ENCODE results near the gene HSPA8. TPM values are rescaled to one million over a fixed set of nuclear protein-coding genes. Genes with fewer than 3 reads are reported as not detected.

Gene HSPA8
- polyA plus RNA-seq (2012; ENCODE audit: insufficient read depth, insufficient read length, low read depth), result 1,196 TPM

DNA sequence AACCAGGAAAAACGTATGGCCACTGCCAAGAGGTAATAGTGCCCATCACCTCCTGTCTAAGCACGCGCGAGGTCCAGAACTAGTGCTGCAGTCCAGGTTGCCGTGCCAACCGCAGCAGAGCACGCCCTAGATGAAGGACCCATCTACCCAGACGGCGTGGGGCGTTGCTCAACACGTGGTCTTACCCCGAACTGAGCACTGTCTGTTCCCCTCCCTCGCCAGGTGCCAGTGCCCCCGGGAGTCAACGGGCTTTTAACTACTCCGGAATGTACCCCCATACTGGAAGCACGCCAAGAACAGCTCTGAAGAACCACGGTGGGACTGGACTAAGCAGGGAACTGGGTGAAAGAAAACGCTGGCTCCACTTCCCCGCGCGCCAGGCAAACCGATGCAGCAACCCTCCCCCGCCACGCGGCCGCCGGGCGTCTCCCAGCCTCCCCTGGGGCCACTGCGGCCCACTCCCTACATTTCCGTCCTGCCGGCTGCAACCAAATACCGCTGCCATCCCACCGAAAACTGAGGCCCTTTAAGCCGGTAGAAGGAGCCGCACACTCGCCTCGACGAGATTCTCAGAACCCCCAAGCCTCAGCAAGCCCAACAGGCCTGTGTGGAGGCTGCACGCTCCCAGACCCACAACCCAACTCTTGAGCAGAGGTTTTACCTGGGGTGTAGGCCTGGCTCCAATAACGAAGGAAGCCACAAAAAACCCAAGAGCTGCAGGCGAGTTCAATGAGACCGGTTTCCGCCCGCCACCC lies at the start of gene HSPA8:
HSPA8 (minus strand) TSS at position 734 of the 755 bp plus-strand sequence. CDS start 812 bp downstream, outside the sequence.
- Histone ChIP-seq H3K4me1 (peaks cover 24% of the 10 kb centered on the region), H3K9me3 (no peaks in the 10 kb centered on the region), H3K4me3 (ENCODE audit: low read depth, low read length) (peak within 1 kb of the TSS; percentile 98), H3K36me3 (peaks cover 58% of the 10 kb centered on the region), H3K27me3 (no peaks in the 10 kb centered on the region)
- peak; percentile 79 for DNase-seq
- no peak for TF ChIP-seq CTCF (IDR thresholded peaks at IDR 0.05; ENCODE audit: low read depth, low read length)

- Histone ChIP-seq H3K9me3 (no peaks in the 10 kb centered on the region), H3K4me1 (peaks cover 7% of the 10 kb centered on the region; the same call in 1 of the 2 replicates), H3K36me3 (no peaks in the 10 kb centered on the region), H3K4me3 (ENCODE audit: low read depth, low read length) (no peak overlapping the region), H3K27me3 (no peaks in the 10 kb centered on the region)
- no peak for DNase-seq
- peak; percentile 87 for TF ChIP-seq CTCF (IDR thresholded peaks at IDR 0.05; ENCODE audit: low read depth, low read length)
Measured at GRCh38 chr11:123111465-123111864, 49.5 kb upstream of the HSPA8 start.

- Histone ChIP-seq H3K4me3 (ENCODE audit: low read depth, low read length) (no peak overlapping the region), H3K27me3 (no peaks in the 10 kb centered on the region), H3K9me3 (no peaks in the 10 kb centered on the region), H3K36me3 (no peaks in the 10 kb centered on the region), H3K4me1 (peaks cover 10% of the 10 kb centered on the region; the same call in 1 of the 2 replicates)
- DNase-seq, result no peak
- TF ChIP-seq CTCF (IDR thresholded peaks at IDR 0.05; ENCODE audit: low read depth, low read length), result no peak
Measured at GRCh38 chr11:123110397-123110796, 48.5 kb upstream of the HSPA8 start.

DNA sequence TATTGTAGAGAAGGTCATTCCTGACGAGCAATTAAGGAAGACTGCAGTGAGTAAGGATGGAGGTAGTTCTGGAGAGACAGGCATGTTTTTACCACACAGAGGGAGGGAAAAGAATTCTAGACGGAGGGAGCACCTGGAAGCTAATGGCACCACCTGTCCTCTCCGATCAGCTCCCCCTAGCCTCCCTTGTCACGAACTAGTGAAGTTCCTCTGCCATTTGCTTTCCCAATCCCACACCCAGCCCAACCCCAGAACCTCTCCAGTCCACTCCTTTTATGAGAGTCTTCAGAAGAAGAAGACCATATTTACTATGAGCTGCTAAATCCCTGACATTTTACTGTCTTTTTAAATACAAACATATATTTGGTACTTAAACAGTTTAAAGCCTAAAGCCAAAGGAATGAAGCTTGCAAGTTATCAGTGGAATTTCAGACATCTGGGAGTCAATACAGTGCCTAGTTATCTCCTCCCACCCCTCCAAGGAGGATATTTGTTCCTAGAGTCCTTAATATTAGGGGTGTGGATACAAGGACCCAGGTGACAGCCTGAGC lies 46.1 kb upstream of the HSPA8 start:
- Histone ChIP-seq H3K4me3 (ENCODE audit: low read depth, low read length) (no peak overlapping the region), H3K9me3 (no peaks in the 10 kb centered on the region), H3K4me1 (peaks cover 5% of the 10 kb centered on the region; the same call in 1 of the 2 replicates), H3K36me3 (no peaks in the 10 kb centered on the region), H3K27me3 (no peaks in the 10 kb centered on the region)
- no peak for TF ChIP-seq CTCF (IDR thresholded peaks at IDR 0.05; ENCODE audit: low read depth, low read length)
- DNase-seq, result no peak

DNA sequence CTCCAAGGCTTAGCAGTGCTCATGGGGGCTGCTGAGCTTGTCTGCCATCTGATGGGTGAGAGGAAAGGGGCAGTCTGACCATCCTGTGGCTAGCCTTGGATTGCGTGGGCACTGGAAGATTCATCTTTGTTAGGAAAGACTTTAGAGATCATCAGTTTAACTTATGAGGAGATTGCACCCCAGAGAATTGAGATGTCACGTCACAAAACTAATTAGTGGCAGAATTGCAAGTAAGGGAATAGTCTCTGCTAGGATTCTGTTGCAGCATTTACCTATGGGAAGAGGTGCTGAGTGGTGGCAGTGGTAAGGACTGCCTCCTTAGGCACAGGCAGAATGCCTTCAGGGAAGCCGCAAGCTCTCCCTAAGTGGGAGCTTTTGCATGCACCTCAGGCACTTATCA lies 42.8 kb upstream of the HSPA8 start:
- no peak for TF ChIP-seq CTCF (IDR thresholded peaks at IDR 0.05; ENCODE audit: low read depth, low read length)
- DNase-seq, result no peak
- no peak overlapping the region for H3K4me3 ChIP-seq (ENCODE audit: low read depth, low read length)
- peaks cover 5% of the 10 kb centered on the region; the same call in 1 of the 2 replicates for H3K4me1 ChIP-seq
- H3K9me3 ChIP-seq, result no peaks in the 10 kb centered on the region
- H3K36me3 ChIP-seq, result no peaks in the 10 kb centered on the region
- H3K27me3 ChIP-seq, result no peaks in the 10 kb centered on the region
